HepG2 (cell line): Measurements from ENCODE around the gene L2HGDH. TPM values are rescaled to one million over a fixed set of nuclear protein-coding genes. Genes with fewer than 3 reads are reported as not detected.

Experiments
- ATF1 ChIP-seq: IDR thresholded peaks from 2 replicates; pipeline ENCODE4 v1.6.1; 2016; ENCODE audit warnings: mild to moderate bottlenecking, control low read depth
- HNF4A ChIP-seq: sonication (generic); formaldehyde crosslinking; IDR thresholded peaks from 2 replicates; pipeline ENCODE4 v1.4.0; 2020; ENCODE audit warnings: missing genetic modification reagents
- NFKB2 ChIP-seq: sonication (generic); formaldehyde crosslinking; IDR thresholded peaks from 2 replicates; pipeline ENCODE4 v1.4.0; 2020; ENCODE audit warnings: missing genetic modification reagents, borderline replicate concordance
- PRPF4 ChIP-seq: fragments of 200-400 bp; formaldehyde crosslinking; IDR thresholded peaks from 2 replicates; pipeline ENCODE4 v1.6.1; 2016; ENCODE audit warnings: low read length, low read depth; ENCODE audit not compliant: poor library complexity, severe bottlenecking
- SALL2 ChIP-seq: sonication (generic); formaldehyde crosslinking; IDR thresholded peaks from 2 replicates; pipeline ENCODE4 v1.8.1; 2023; ENCODE audit warnings: mild to moderate bottlenecking, missing genetic modification reagents, inconsistent platforms
- THAP11 ChIP-seq: IDR thresholded peaks from 2 replicates; pipeline ENCODE4 v1.6.1; 2016; ENCODE audit warnings: missing biosample characterization, missing genetic modification reagents
- ZNF256 ChIP-seq: sonication (generic); formaldehyde crosslinking; conservative IDR thresholded peaks from 2 replicates; pipeline ENCODE4 v1.4.0; 2020; ENCODE audit warnings: missing genetic modification reagents
- ZNF317 ChIP-seq: sonication (generic); formaldehyde crosslinking; IDR thresholded peaks from 2 replicates; pipeline ENCODE4 v1.5.0; 2020; ENCODE audit warnings: mild to moderate bottlenecking, missing genetic modification reagents
- ZNF713 ChIP-seq: sonication (generic); formaldehyde crosslinking; IDR thresholded peaks from 2 replicates; pipeline ENCODE4 v1.4.0; 2020; ENCODE audit warnings: mild to moderate bottlenecking, missing genetic modification reagents
- polyA plus RNA-seq, 8 experiments: library from polyadenylated mRNA; depleted of rRNA in 3 of 8; stranded (reverse) in 7 of 8; unstranded in 1 of 8; fragments of >200 nt; fragmentation: Illumina TruSeq in 4 of 8; extraction: Trizol in 4 of 8; gene quantifications; 2 replicates each; pipeline versions ENCODE4 v1.2.1 to v1.2.3, GENCODE V29; 2011 to 2016; ENCODE audit warnings: low read depth in 4 of 8, missing spikeins in 1 of 8, mixed read lengths in 1 of 8; ENCODE audit not compliant: insufficient read depth in 1 of 8
- total RNA-seq, 5 experiments: library from RNA; depleted of rRNA; stranded (reverse); fragments of >200 nt; fragmentation: Illumina TruSeq; extraction: Trizol; gene quantifications; 2 replicates each; pipeline ENCODE4 v1.2.3, GENCODE V29; 2016; ENCODE audit warnings: low read depth in 1 of 5
- TF ChIP-seq, protein P1 (sequence below), 2 experiments: fragments of 450-650 bp in 1 of 2; sonication (generic) in 1 of 2; formaldehyde crosslinking in 1 of 2; IDR thresholded peaks; 2 replicates each; pipeline versions ENCODE4 v1.6.1 to v1.8.0; 2016 to 2022; ENCODE audit warnings: antibody characterized with exemption in 1 of 2, mild to moderate bottlenecking in 1 of 2, missing genetic modification reagents in 1 of 2
- TF ChIP-seq, protein P2 (sequence below): sonication (generic); formaldehyde crosslinking; IDR thresholded peaks from 2 replicates; pipeline ENCODE4 v1.4.0; 2020; ENCODE audit warnings: missing genetic modification reagents, borderline replicate concordance
- TF ChIP-seq, protein P3 (sequence below): sonication (generic); formaldehyde crosslinking; IDR thresholded peaks from 2 replicates; pipeline ENCODE4 v1.4.0; 2020; ENCODE audit warnings: mild to moderate bottlenecking, missing genetic modification reagents

Gene L2HGDH
- total and polyA plus RNA-seq, 2 of the 13 experiments (the other 11 are each of a cell fraction or from before 2014, with no cell fraction given) = 3.3 to 5.0 TPM

DNA sequence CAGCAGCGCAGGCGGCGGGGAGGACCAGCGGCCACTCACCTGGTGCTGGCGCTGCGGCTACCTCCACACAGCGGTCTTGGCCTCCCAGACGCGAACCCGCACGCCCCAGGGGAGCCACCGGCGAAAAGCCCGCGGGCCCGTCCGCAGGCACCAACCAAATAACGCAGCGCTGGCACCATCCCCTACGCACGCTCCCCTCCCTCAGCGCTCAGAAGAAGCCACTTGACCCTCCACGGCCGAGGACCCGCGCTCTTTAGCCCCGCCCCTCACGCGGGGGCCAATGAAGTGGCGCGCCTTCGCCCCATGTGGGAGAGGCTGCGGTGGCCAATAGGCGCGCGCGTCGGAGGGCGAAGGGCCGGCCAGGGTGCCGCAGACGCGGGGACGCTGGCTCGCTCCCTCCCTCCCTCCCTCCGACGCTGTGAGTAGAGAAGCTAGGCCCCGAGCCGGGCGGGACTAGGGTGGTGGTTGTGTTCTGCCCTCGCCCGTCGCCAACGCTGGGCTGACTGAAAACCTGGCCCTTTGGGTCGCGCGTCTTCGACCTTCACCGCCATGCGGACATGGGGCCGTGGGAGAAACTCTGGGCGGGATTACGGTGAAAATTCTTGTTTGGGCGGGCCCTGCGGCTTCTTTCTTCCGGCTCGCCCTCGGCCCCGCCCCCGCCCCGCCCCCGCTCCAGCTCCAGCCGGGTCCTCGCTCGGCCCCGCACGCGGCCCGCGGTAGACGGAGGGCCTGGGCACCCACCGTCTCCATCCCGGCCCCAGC lies at the start of gene L2HGDH, which contains the start of gene DMAC2L (continued):
- TF ChIP-seq, protein P1, sequence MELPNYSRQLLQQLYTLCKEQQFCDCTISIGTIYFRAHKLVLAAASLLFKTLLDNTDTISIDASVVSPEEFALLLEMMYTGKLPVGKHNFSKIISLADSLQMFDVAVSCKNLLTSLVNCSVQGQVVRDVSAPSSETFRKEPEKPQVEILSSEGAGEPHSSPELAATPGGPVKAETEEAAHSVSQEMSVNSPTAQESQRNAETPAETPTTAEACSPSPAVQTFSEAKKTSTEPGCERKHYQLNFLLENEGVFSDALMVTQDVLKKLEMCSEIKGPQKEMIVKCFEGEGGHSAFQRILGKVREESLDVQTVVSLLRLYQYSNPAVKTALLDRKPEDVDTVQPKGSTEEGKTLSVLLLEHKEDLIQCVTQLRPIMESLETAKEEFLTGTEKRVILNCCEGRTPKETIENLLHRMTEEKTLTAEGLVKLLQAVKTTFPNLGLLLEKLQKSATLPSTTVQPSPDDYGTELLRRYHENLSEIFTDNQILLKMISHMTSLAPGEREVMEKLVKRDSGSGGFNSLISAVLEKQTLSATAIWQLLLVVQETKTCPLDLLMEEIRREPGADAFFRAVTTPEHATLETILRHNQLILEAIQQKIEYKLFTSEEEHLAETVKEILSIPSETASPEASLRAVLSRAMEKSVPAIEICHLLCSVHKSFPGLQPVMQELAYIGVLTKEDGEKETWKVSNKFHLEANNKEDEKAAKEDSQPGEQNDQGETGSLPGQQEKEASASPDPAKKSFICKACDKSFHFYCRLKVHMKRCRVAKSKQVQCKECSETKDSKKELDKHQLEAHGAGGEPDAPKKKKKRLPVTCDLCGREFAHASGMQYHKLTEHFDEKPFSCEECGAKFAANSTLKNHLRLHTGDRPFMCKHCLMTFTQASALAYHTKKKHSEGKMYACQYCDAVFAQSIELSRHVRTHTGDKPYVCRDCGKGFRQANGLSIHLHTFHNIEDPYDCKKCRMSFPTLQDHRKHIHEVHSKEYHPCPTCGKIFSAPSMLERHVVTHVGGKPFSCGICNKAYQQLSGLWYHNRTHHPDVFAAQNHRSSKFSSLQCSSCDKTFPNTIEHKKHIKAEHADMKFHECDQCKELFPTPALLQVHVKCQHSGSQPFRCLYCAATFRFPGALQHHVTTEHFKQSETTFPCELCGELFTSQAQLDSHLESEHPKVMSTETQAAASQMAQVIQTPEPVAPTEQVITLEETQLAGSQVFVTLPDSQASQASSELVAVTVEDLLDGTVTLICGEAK (IDR thresholded peaks at IDR 0.05) = no peak
- TF ChIP-seq, protein P1 (CRISPR knock-in tag; IDR thresholded peaks at IDR 0.05) = peak; percentile 92
- TF ChIP-seq HNF4A (CRISPR knock-in tag) (0 out of 2 replicates have a peak, but pooled peaks have one; percentile 7), ZNF317 (CRISPR knock-in tag) (peak; percentile 73; the same call in 1 of the 2 replicates), THAP11 (CRISPR knock-in tag) (peak; percentile 67), PRPF4 (no peak), ZNF713 (CRISPR knock-in tag) (0 out of 2 replicates have a peak, but pooled peaks have one; percentile 67), SALL2 (CRISPR knock-in tag) (peak; percentile 29; the same call in 1 of the 2 replicates), NFKB2 (peak; percentile 92; the same call in 1 of the 2 replicates), ZNF256 (CRISPR knock-in tag) (peak; percentile 77), ATF1 (CRISPR knock-in tag) (no peak)
- TF ChIP-seq, protein P2, sequence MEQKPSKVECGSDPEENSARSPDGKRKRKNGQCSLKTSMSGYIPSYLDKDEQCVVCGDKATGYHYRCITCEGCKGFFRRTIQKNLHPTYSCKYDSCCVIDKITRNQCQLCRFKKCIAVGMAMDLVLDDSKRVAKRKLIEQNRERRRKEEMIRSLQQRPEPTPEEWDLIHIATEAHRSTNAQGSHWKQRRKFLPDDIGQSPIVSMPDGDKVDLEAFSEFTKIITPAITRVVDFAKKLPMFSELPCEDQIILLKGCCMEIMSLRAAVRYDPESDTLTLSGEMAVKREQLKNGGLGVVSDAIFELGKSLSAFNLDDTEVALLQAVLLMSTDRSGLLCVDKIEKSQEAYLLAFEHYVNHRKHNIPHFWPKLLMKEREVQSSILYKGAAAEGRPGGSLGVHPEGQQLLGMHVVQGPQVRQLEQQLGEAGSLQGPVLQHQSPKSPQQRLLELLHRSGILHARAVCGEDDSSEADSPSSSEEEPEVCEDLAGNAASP = peak; percentile 12; the same call in 1 of the 2 replicates
- TF ChIP-seq, protein P3, sequence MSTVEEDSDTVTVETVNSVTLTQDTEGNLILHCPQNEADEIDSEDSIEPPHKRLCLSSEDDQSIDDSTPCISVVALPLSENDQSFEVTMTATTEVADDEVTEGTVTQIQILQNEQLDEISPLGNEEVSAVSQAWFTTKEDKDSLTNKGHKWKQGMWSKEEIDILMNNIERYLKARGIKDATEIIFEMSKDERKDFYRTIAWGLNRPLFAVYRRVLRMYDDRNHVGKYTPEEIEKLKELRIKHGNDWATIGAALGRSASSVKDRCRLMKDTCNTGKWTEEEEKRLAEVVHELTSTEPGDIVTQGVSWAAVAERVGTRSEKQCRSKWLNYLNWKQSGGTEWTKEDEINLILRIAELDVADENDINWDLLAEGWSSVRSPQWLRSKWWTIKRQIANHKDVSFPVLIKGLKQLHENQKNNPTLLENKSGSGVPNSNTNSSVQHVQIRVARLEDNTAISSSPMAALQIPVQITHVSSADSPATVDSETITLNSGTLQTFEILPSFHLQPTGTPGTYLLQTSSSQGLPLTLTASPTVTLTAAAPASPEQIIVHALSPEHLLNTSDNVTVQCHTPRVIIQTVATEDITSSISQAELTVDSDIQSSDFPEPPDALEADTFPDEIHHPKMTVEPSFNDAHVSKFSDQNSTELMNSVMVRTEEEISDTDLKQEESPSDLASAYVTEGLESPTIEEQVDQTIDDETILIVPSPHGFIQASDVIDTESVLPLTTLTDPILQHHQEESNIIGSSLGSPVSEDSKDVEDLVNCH (CRISPR knock-in tag) = no peak
